Small intestine (tissue), 7 donors: ENCODE data around the gene ADGRL2. TPM values are rescaled to one million over a fixed set of nuclear protein-coding genes. Genes with fewer than 3 reads are reported as not detected.

Experiments used
- DNase-seq, 2 donors: peaks; one replicate each; pipeline versions ENCODE4 v3.0.0 to v3.0.0-alpha.2; 2013
- FAIRE-seq: peaks from 2 replicates; lab custom pipeline; 2012; peaks lifted over from hg19 to GRCh38; lab: Jason Lieb, UNC
- H3K27ac ChIP-seq, 3 donors: one replicate each; pipeline ENCODE4 v1.5.1; 2013; ENCODE audit warnings: low read length in 2 of 3, mild to moderate bottlenecking in 2 of 3, control low read depth in 1 of 3, inconsistent platforms in 1 of 3, low read depth in 1 of 3, moderate library complexity in 1 of 3
- H3K27me3 ChIP-seq, 3 donors: one replicate each; pipeline ENCODE4 v1.6.1; 2013; ENCODE audit warnings: low read length in 3 of 3, inconsistent platforms in 1 of 3; ENCODE audit not compliant: control insufficient read depth in 3 of 3, insufficient read depth in 3 of 3
- H3K36me3 ChIP-seq, 3 donors: one replicate each; pipeline ENCODE4 v1.6.1; 2013; ENCODE audit warnings: low read length in 3 of 3, inconsistent platforms in 1 of 3, low read depth in 1 of 3, mild to moderate bottlenecking in 1 of 3, moderate library complexity in 1 of 3; ENCODE audit not compliant: control insufficient read depth in 3 of 3, insufficient read depth in 2 of 3
- H3K4me1 ChIP-seq, 3 donors: one replicate each; pipeline ENCODE4 v1.6.1; 2013; ENCODE audit warnings: low read length in 2 of 3, inconsistent platforms in 1 of 3, low read depth in 1 of 3, mild to moderate bottlenecking in 1 of 3, moderate library complexity in 1 of 3; ENCODE audit not compliant: control insufficient read depth in 3 of 3, insufficient read depth in 2 of 3
- H3K4me3 ChIP-seq, 3 donors: one replicate each; pipeline ENCODE4 v1.5.1; 2013; ENCODE audit warnings: low read length in 3 of 3, control low read depth in 1 of 3, inconsistent platforms in 1 of 3, low read depth in 1 of 3, mild to moderate bottlenecking in 1 of 3, moderate library complexity in 1 of 3
- H3K9me3 ChIP-seq, 2 donors: one replicate each; pipeline ENCODE4 v1.6.1; 2013; ENCODE audit warnings: low read depth in 1 of 2, low read length in 1 of 2; ENCODE audit not compliant: control insufficient read depth in 2 of 2, insufficient read depth in 1 of 2
- WGBS, 3 donors: extraction: QIAGEN DNeasy Blood & Tissue Kit; methylation state at CpG; one replicate each; pipeline ENCODE4 v1.1.7; 2013; 5-methylcytosine and 5-hydroxymethylcytosine counted together
- polyA plus RNA-seq, 4 donors: library from polyadenylated mRNA; stranded (reverse) in 3 of 4; unstranded in 1 of 4; fragments of 200-250 nt in 3 of 4; fragments of 120-200 nt in 1 of 4; gene quantifications; one replicate each; pipeline versions ENCODE4 v1.2.1 to v1.2.3, GENCODE V29; 2013
- donor health status: healthy with polysubstance abuse.
- donor health status: control.
- donor health status: control.
- donor health status: Bipolar disorder and iron deficiency.
- donor health status: healthy.

ADGRL2 gene
- polyA plus RNA-seq, 4 donors: 0.67 to 74.9 (median 8.0) TPM

DNA sequence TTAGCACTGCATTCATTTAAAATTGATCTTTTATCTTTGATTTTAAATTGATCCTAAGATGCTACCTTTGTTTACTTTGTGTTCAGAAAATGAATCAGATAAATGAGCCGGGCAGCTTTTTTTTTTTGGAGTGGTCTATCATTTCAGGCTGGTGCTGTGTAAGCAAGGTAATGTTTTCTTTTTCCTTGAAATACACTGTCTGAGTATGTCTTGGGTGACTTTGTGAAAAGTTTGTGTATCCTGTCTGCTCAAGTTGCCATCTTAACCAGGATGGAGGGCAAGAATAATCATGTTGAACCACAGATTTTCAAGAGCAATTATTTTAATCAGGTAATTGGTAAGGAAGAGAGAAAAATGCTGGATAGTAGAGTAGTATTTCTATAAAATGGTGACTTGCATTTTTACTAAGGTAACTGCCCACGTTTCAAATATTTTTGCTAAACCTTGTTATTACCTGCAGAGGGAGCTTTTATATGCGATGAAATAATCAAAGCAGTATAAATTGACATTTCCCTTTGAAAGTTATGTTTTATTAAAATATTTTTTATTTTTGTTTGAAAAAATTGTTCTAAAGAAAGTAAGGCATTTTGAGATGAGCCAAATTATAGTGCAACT, 11.1 kb downstream of the ADGRL2 start:
- DNase-seq (no peak), FAIRE-seq (no peak)
- H3K9me3 ChIP-seq: no peaks in the 10 kb centered on the region
- no peak overlapping the region for H3K4me3 ChIP-seq
- 31 to 50% (median 37%) methylated on average over 3 of the region's 3 CpGs for WGBS, 3 donors
- no peaks in the 10 kb centered on the region for H3K27me3 ChIP-seq
- no peaks in the 10 kb centered on the region for H3K4me1 ChIP-seq
- no peaks in the 10 kb centered on the region for H3K36me3 ChIP-seq
- no peak overlapping the region for H3K27ac ChIP-seq

- no peak overlapping the region for H3K27ac ChIP-seq
- FAIRE-seq (no peak), DNase-seq (no peak)
- H3K4me1 ChIP-seq: no peaks in the 10 kb centered on the region
- 43 to 70% (median 68%) methylated on average over 4 of the region's 4 CpGs for WGBS, 3 donors
- no peaks in the 10 kb centered on the region for H3K27me3 ChIP-seq
- H3K9me3 ChIP-seq: no peaks in the 10 kb centered on the region
- H3K4me3 ChIP-seq: no peak overlapping the region
- H3K36me3 ChIP-seq: no peaks in the 10 kb centered on the region
Observed at GRCh38 chr1:81812712-81813111, 12.0 kb downstream of the ADGRL2 start.

DNA sequence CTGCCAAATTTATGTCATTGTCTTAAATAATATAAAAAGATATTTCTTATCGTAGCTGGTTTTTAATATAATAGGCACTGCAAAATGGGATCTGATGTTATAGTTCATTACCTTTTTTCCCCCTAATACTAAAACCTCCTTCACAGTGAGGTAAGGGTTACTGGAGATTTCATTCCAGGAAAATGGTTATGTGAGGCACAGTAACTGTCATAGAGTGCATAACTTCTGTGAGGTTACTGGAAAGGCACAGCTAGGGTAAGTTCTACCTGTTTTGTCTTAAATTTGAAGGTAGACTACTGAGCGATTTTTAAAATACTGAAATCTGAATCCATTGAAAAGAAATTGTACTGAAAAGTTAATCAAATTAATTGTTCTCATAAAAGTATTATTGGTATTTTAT, 13.0 kb downstream of the ADGRL2 start:
- H3K27me3 ChIP-seq: no peaks in the 10 kb centered on the region
- no peak for DNase-seq
- WGBS, 3 donors: 83 to 87% (median 84%) methylated on average over 2 of the region's 2 CpGs
- FAIRE-seq: no peak
- no peak overlapping the region for H3K27ac ChIP-seq
- no peaks in the 10 kb centered on the region for H3K36me3 ChIP-seq
- no peak overlapping the region for H3K4me3 ChIP-seq
- H3K4me1 ChIP-seq: no peaks in the 10 kb centered on the region
- H3K9me3 ChIP-seq: no peaks in the 10 kb centered on the region

GRCh38 chr1:81819613-81820012, 18.9 kb downstream of the ADGRL2 start:
- peaks cover 0 to 3% (median 0%) of the 10 kb centered on the region in 3 donors for H3K36me3 ChIP-seq
- H3K27me3 ChIP-seq: no peaks in the 10 kb centered on the region
- H3K27ac ChIP-seq: no peak overlapping the region
- WGBS, 3 donors: 75 to 81% (median 78%) methylated on average over 4 of the region's 4 CpGs
- FAIRE-seq (no peak), DNase-seq (no peak)
- no peaks in the 10 kb centered on the region for H3K9me3 ChIP-seq
- no peaks in the 10 kb centered on the region for H3K4me1 ChIP-seq
- no peak overlapping the region for H3K4me3 ChIP-seq

- Histone ChIP-seq H3K4me1 (no peaks in the 10 kb centered on the region), H3K36me3 (peaks cover 0 to 3% (median 0%) of the 10 kb centered on the region in 3 donors), H3K4me3 (no peak overlapping the region), H3K27me3 (no peaks in the 10 kb centered on the region), H3K9me3 (no peaks in the 10 kb centered on the region), H3K27ac (no peak overlapping the region)
- FAIRE-seq (no peak), DNase-seq (no peak)
- 84 to 88% (median 86%) methylated on average over 2 of the region's 2 CpGs for WGBS, 3 donors
Observed at GRCh38 chr1:81820765-81821164, 20.0 kb downstream of the ADGRL2 start.

DNA sequence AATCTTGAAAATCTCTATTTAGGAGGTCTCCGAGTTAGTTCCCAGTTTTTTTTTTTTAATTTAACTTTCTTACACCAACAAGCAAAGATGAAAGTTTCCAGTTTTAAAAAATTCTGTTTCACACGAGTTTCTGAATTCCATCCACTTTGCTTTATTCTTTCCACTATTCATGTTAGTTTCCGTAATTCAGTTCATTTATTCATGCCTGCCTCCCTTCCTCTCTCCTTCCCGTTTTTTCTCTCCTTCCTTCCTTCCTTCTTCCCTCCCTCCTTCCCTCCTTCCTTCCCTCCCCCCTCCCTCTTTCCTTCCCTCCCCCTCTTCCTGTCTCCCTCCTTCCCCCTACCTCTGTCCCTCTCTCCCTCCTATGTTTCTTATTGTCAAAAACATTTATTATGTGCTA, 22.3 kb downstream of the ADGRL2 start:
- peaks cover 0 to 7% (median 0%) of the 10 kb centered on the region in 3 donors for H3K36me3 ChIP-seq
- no peaks in the 10 kb centered on the region for H3K27me3 ChIP-seq
- H3K4me3 ChIP-seq: no peak overlapping the region
- no peaks in the 10 kb centered on the region for H3K4me1 ChIP-seq
- H3K27ac ChIP-seq: no peak overlapping the region
- no peak for FAIRE-seq
- DNase-seq: no peak
- H3K9me3 ChIP-seq: no peaks in the 10 kb centered on the region
- 81 to 84% (median 83%) methylated on average over 4 of the region's 4 CpGs for WGBS, 3 donors

DNA sequence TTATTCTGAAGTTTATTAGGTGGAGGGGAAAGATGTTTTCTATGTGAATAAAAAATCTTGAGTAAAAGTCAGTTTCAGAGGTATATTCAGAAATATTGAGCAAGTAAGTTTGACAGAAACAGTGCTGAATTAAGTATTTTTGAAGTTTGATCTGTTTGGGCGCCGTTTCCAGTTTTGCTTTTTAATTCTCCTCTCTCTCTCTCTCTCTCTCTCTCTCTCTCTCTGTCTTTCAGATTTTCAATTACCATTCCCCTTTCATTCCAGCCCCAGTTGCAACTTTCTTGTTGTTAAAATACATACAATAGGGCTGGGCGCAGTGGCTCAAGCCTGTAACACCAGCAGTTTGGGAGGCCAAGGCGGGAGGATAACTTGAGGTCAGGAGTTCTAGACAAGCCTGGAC, 24.0 kb downstream of the ADGRL2 start:
- no peaks in the 10 kb centered on the region for H3K4me1 ChIP-seq
- DNase-seq: no peak
- H3K27ac ChIP-seq: no peak overlapping the region
- H3K4me3 ChIP-seq: no peak overlapping the region
- no peaks in the 10 kb centered on the region for H3K27me3 ChIP-seq
- FAIRE-seq: no peak
- peaks cover 0 to 7% (median 0%) of the 10 kb centered on the region in 3 donors for H3K36me3 ChIP-seq
- 68 to 89% (median 68%) methylated on average over 3 to 4 of the region's 4 CpGs for WGBS, 3 donors
- no peaks in the 10 kb centered on the region for H3K9me3 ChIP-seq

DNA sequence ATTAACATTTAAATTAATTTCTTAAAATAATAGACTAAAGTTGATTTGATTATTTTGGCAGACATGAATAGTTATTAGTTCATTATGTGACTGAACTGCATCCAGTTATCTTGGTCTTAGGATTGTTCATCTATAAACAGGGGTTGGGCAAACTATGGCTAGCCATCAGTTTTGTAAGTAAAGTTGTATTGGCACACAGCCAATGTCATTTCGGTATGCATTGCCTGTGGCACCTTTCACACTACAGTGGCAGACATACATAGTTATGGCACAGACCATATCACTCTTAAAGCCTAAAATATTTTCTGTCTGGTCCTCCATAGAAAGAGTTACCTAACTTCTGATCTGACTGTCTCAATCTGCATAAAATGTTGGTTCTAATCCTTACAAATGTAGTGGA, 27.2 kb downstream of the ADGRL2 start:
- Histone ChIP-seq H3K27me3 (no peaks in the 10 kb centered on the region), H3K9me3 (no peaks in the 10 kb centered on the region), H3K4me1 (no peaks in the 10 kb centered on the region), H3K36me3 (peaks cover 0 to 7% (median 0%) of the 10 kb centered on the region in 3 donors), H3K4me3 (no peak overlapping the region), H3K27ac (no peak overlapping the region)
- no peak for FAIRE-seq
- DNase-seq: no peak
- 45 to 69% (median 64%) methylated on average over 1 of the region's 1 CpG for WGBS, 3 donors

- no peak for FAIRE-seq
- WGBS, 3 donors: 8 to 37% (median 25%) methylated on average over 1 of the region's 1 CpG
- no peak for DNase-seq
- Histone ChIP-seq H3K9me3 (no peaks in the 10 kb centered on the region), H3K4me3 (no peak overlapping the region), H3K27me3 (no peaks in the 10 kb centered on the region), H3K27ac (no peak overlapping the region), H3K4me1 (no peaks in the 10 kb centered on the region), H3K36me3 (peaks cover 0 to 1% (median 0%) of the 10 kb centered on the region in 3 donors)
Observed at GRCh38 chr1:81832573-81832972, 31.8 kb downstream of the ADGRL2 start.
